NCI-H2029 (cell line): Measurements from ENCODE around the gene GMFB.
"Not testable (repeated sequence)": the region's sequence is repeated elsewhere in the genome, so short reads cannot be mapped to it uniquely, and the experiment has no call there.

Source experiments
- DNase-seq: peaks from one replicate; lab custom pipeline; 2025; lab: John Stamatoyannopoulos, UW

Gene GMFB

GRCh38 chr14:54458536-54458935, 30.2 kb downstream of the GMFB start:
- not testable (repeated sequence) for DNase-seq

- no peak for DNase-seq
These were observed 31.2 kb downstream of the GMFB start for GRCh38 chr14:54457609-54457996.

- DNase-seq: not testable (repeated sequence)
These were observed 31.8 kb downstream of the GMFB start for GRCh38 chr14:54456820-54457608.

GRCh38 chr14:54455363-54455762, 33.4 kb downstream of the GMFB start:
- no peak for DNase-seq

GRCh38 chr14:54453990-54454389, 34.8 kb downstream of the GMFB start:
- DNase-seq: not testable (repeated sequence)

- DNase-seq: no peak
These were observed 35.5 kb downstream of the GMFB start for GRCh38 chr14:54453252-54453651.

GRCh38 chr14:54451961-54452360, 36.8 kb downstream of the GMFB start:
- DNase-seq: no peak

GRCh38 chr14:54451121-54451601, 37.6 kb downstream of the GMFB start:
- DNase-seq: no peak

- no peak for DNase-seq
These were observed 38.2 kb downstream of the GMFB start for GRCh38 chr14:54450535-54450934.

- no peak for DNase-seq
These were observed 41.5 kb downstream of the GMFB start for GRCh38 chr14:54447231-54447692.

- DNase-seq: peak; percentile 83
These were observed 42.6 kb downstream of the GMFB start for GRCh38 chr14:54446161-54446693.

- no peak for DNase-seq
These were observed 44.1 kb downstream of the GMFB start for GRCh38 chr14:54444681-54445080.

- no peak for DNase-seq
These were observed 44.8 kb downstream of the GMFB start for GRCh38 chr14:54443981-54444380.

- not testable (repeated sequence) for DNase-seq
These were observed 45.8 kb downstream of the GMFB start for GRCh38 chr14:54442961-54443360.

- DNase-seq: peak; percentile 94
These were observed 47.6 kb downstream of the GMFB start, which contains the start of gene CNIH1 for GRCh38 chr14:54440873-54441868. CNIH1 (minus strand) TSS chr14:54441374; CDS start chr14:54441327, 47 bp downstream.

GRCh38 chr14:54440476-54440872, 48.3 kb downstream of the GMFB start:
- DNase-seq: no peak

- no peak for DNase-seq
These were observed 48.7 kb downstream of the GMFB start for GRCh38 chr14:54440037-54440436.

- DNase-seq: no peak
These were observed 50.1 kb downstream of the GMFB start for GRCh38 chr14:54438703-54439102.

GRCh38 chr14:54437954-54438353, 50.8 kb downstream of the GMFB start:
- DNase-seq: not testable (repeated sequence)

- no peak for DNase-seq
These were observed 53.2 kb downstream of the GMFB start for GRCh38 chr14:54435500-54435981.

- DNase-seq: no peak
These were observed 60.3 kb downstream of the GMFB start for GRCh38 chr14:54428527-54428926.

- DNase-seq: no peak
These were observed 60.9 kb downstream of the GMFB start for GRCh38 chr14:54427871-54428270.
